Endothelial cell of umbilical vein (primary cell): ENCODE results near the gene DLX1. TPM values are rescaled to one million over a fixed set of nuclear protein-coding genes. Genes with fewer than 3 reads are reported as not detected.

ENCODE experiments used
- BruUV-seq: library from RNA; stranded (reverse); fragments of 400-500 nt; replicated peaks from 2 replicates; lab custom pipeline; 2021; lab: Mats Ljungman, UMichigan
- CTCF ChIA-PET: fragments of 300-600, 350-600 bp; sonication (Branson Sonifier 250); formaldehyde crosslinking; loops from one replicate; lab custom pipeline; 2021; ENCODE audit warnings: antibody characterized with exemption, inconsistent platforms; lab: Charles Lee
- POLR2A ChIA-PET: fragments of 300-600, 350-600 bp; sonication (Branson Sonifier 250); formaldehyde crosslinking; loops from one replicate; lab custom pipeline; 2021; ENCODE audit warnings: antibody characterized with exemption, inconsistent platforms; lab: Charles Lee
- DNase-seq: peaks from one replicate; pipeline ENCODE4 v3.0.0-alpha.2; 2011; ENCODE audit warnings: low read depth, low spot score
- FAIRE-seq: peaks from 2 replicates; lab custom pipeline; 2011; peaks lifted over from hg19 to GRCh38; lab: Jason Lieb, UNC
- H2AFZ ChIP-seq: 2 replicates; pipeline ENCODE4 v1.6.0; 2012; ENCODE audit warnings: low read depth, low read length, control low read depth, inconsistent platforms
- H3K27ac ChIP-seq: 2 replicates; pipeline ENCODE4 v1.5.1; 2011; ENCODE audit warnings: low read depth, mild to moderate bottlenecking, control low read depth, low read length, moderate library complexity; ENCODE audit not compliant: insufficient read depth
- H3K27me3 ChIP-seq, 2 experiments: 2 replicates each; pipeline versions ENCODE4 v1.6.0 to v1.6.1; 2011; ENCODE audit warnings: low read length in 2 of 2, mixed read lengths in 1 of 2; ENCODE audit not compliant: control insufficient read depth in 2 of 2, insufficient read depth in 2 of 2
- H3K36me3 ChIP-seq, 2 experiments: 2 replicates in 1 of 2; 3 replicates in 1 of 2; pipeline ENCODE4 v1.5.1; 2011; ENCODE audit warnings: low read length in 2 of 2, mild to moderate bottlenecking in 1 of 2, moderate library complexity in 1 of 2; ENCODE audit not compliant: control insufficient read depth in 2 of 2, insufficient read depth in 2 of 2; ENCODE audit errors: extremely low read depth in 1 of 2
- H3K4me1 ChIP-seq: 3 replicates; pipeline ENCODE4 v1.5.1; 2011; ENCODE audit warnings: mild to moderate bottlenecking, low read length; ENCODE audit not compliant: control insufficient read depth, insufficient read depth; ENCODE audit errors: extremely low read depth
- H3K4me2 ChIP-seq: 2 replicates; pipeline ENCODE4 v1.6.1; 2011; ENCODE audit warnings: low read length, control low read depth, mixed read lengths; ENCODE audit not compliant: insufficient read depth
- H3K4me3 ChIP-seq, 3 experiments: fragments of 200-600 bp in 1 of 3; sonication (generic), shearing (Covaris generic) in 1 of 3; replicated peaks in 1 of 3; 2 replicates each; pipeline ENCODE4 v1.5.1; 2011 to 2016; ENCODE audit warnings: control low read depth in 3 of 3, low read length in 3 of 3, mild to moderate bottlenecking in 2 of 3, inconsistent platforms in 1 of 3, low read depth in 1 of 3, moderate library complexity in 1 of 3; ENCODE audit not compliant: insufficient read depth in 1 of 3
- H3K79me2 ChIP-seq: 2 replicates; pipeline ENCODE4 v1.6.0; 2012; ENCODE audit warnings: low read length, inconsistent platforms; ENCODE audit not compliant: control insufficient read depth, insufficient read depth
- H3K9ac ChIP-seq: replicated peaks from 2 replicates; pipeline ENCODE3; 2011; ENCODE audit warnings: low read length, control low read depth; ENCODE audit not compliant: insufficient read depth; ENCODE audit errors: extremely low read depth
- H3K9me1 ChIP-seq: replicated peaks from 3 replicates; pipeline ENCODE4 v1.6.0; 2011; ENCODE audit warnings: mild to moderate bottlenecking, low read length; ENCODE audit not compliant: control insufficient read depth, insufficient read depth; ENCODE audit errors: extremely low read depth
- H3K9me3 ChIP-seq: replicated peaks from 2 replicates; pipeline ENCODE4 v1.5.1; 2012; ENCODE audit warnings: low read length, inconsistent platforms; ENCODE audit not compliant: control insufficient read depth, insufficient read depth
- H4K20me1 ChIP-seq: replicated peaks from 2 replicates; pipeline ENCODE3; 2011; ENCODE audit warnings: mild to moderate bottlenecking, low read length; ENCODE audit not compliant: control insufficient read depth, insufficient read depth; ENCODE audit errors: extremely low read depth
- EZH2 ChIP-seq: IDR thresholded peaks from 2 replicates; pipeline ENCODE4 v1.6.1; 2012; ENCODE audit warnings: borderline replicate concordance, low read depth, mild to moderate bottlenecking, moderate library complexity, low read length, inconsistent platforms; ENCODE audit not compliant: severe bottlenecking
- FOS ChIP-seq: IDR thresholded peaks from 2 replicates; pipeline ENCODE4 v1.6.1; 2011; ENCODE audit warnings: mild to moderate bottlenecking, low read length, moderate library complexity, borderline replicate concordance; ENCODE audit not compliant: insufficient read depth
- GATA2 ChIP-seq: IDR thresholded peaks from 2 replicates; pipeline ENCODE4 v1.7.0; 2011; ENCODE audit warnings: low read depth, mild to moderate bottlenecking, moderate library complexity, mixed read lengths, low read length; ENCODE audit not compliant: insufficient read length, insufficient read depth
- JUN ChIP-seq: IDR thresholded peaks from 2 replicates; pipeline ENCODE4 v1.6.1; 2011; ENCODE audit warnings: borderline replicate concordance, low read depth; ENCODE audit not compliant: insufficient read length, insufficient read depth
- MYC ChIP-seq: IDR thresholded peaks from one replicate; pipeline ENCODE4 v1.6.1; 2011; ENCODE audit warnings: mild to moderate bottlenecking, low read depth, low read length
- POLR2A ChIP-seq: IDR thresholded peaks from 2 replicates; pipeline ENCODE4 v1.6.1; 2012; ENCODE audit warnings: low read depth, mild to moderate bottlenecking, control low read depth, low read length
- POLR2AphosphoS5 ChIP-seq: IDR thresholded peaks from 2 replicates; pipeline ENCODE4 v1.6.1; 2012; ENCODE audit warnings: low read depth, mild to moderate bottlenecking, control low read depth, low read length, moderate library complexity; ENCODE audit not compliant: insufficient read depth
- dilution Hi-C: fragments of 300-500 bp; cut with MboI; formaldehyde crosslinking; loops from one replicate; pipeline ENCODE4 v1.15.0; 2019; ENCODE audit warnings: low sequenced_read_pairs; ENCODE audit not compliant: extremely low pct_ligation_motif_present
- intact Hi-C: fragments of 100-400 bp; cut with micrococcal nuclease; formaldehyde crosslinking; loops from one replicate; pipeline ENCODE4 v1.10.0; 2022
- polyA plus RNA-seq, 4 experiments: library from polyadenylated mRNA; depleted of rRNA in 3 of 4; stranded (reverse) in 3 of 4; unstranded in 1 of 4; fragments of >200 nt; gene quantifications; 2 replicates each; pipeline versions ENCODE4 v1.2.1 to v1.2.3, GENCODE V29; 2011 to 2012; ENCODE audit warnings: missing spikeins in 1 of 4
- total RNA-seq: library from RNA; stranded (reverse); gene quantifications from 2 replicates; pipeline ENCODE4 v1.2.3, GENCODE V29; 2021
- TF ChIP-seq, protein P1 (sequence below): IDR thresholded peaks from 2 replicates; pipeline ENCODE4 v1.6.1; 2011; ENCODE audit not compliant: insufficient read depth, insufficient read length
- TF ChIP-seq, protein P2 (sequence below), 2 donors: IDR thresholded peaks; 1 replicate in 1 of 2; 2 replicates in 1 of 2; pipeline ENCODE4 v1.5.1; 2011; ENCODE audit warnings: low read length in 2 of 2, mild to moderate bottlenecking in 2 of 2, moderate library complexity in 2 of 2, control low read depth in 1 of 2, inconsistent platforms in 1 of 2, low read depth in 1 of 2; ENCODE audit not compliant: insufficient read depth in 1 of 2; ENCODE audit errors: extremely low read depth in 1 of 2

Gene DLX1
- total and polyA plus RNA-seq, 2 donors (not counting 3 experiments of a cell fraction or from before 2014, with no cell fraction given): 0.12 TPM; not detected in 1

DNA sequence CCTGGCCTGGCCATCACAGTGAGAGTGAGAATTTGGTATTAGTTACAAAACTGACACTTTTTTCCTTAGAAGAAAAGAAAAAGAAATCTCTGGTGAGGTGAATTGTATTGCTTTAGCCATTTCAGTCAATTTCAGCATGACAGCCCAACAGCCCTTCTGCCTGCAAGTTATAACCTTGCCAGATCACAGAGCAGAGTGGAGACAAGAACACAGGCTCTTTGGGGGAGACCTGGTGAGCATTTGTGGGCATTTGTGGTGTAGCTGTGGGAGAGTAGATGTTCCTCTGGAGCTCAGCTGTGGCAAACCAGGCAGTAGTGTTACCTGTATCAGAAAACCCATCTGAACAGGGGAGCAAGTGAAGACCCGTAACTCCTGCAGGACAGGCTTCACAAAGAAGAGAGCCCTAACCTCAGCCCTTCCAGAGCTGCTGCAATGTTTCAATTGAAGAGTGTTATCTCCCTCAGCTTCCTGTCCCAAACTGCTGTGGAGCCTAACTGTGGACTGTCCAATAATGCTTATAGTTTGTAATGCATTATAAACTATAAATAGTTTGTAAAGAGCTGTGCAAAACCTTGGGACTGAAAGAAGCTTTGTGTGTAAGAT is 22.8 kb upstream of the DLX1 start:
- Histone ChIP-seq H2AFZ (no peak overlapping the region), H3K9ac (no peak overlapping the region), H3K4me1 (no peaks in the 10 kb centered on the region), H3K27ac (no peak overlapping the region), H3K4me2 (no peak overlapping the region), H3K9me1 (no peaks in the 10 kb centered on the region), H3K79me2 (no peaks in the 10 kb centered on the region), H4K20me1 (no peaks in the 10 kb centered on the region), H3K4me3 (no peak overlapping the region), H3K27me3 (no peaks in the 10 kb centered on the region), H3K36me3 (no peaks in the 10 kb centered on the region), H3K9me3 (no peaks in the 10 kb centered on the region)
- no TSS peak for BruUV-seq
- dilution Hi-C loops: no loop called here
- CTCF ChIA-PET: interaction anchor here (1.1 to 2.6 kb wide), 2 partner anchors 10 to 65 kb away, joined by 3 to 5 read pairs; no protein-coding TSS in a partner anchor
- no peak for TF ChIP-seq MYC
- TF ChIP-seq, protein P1, sequence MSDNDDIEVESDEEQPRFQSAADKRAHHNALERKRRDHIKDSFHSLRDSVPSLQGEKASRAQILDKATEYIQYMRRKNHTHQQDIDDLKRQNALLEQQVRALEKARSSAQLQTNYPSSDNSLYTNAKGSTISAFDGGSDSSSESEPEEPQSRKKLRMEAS: no peak
- no peak for FAIRE-seq
- no peak for DNase-seq
- intact Hi-C loops: no loop called here
- POLR2A ChIA-PET: no interaction called here

DNA sequence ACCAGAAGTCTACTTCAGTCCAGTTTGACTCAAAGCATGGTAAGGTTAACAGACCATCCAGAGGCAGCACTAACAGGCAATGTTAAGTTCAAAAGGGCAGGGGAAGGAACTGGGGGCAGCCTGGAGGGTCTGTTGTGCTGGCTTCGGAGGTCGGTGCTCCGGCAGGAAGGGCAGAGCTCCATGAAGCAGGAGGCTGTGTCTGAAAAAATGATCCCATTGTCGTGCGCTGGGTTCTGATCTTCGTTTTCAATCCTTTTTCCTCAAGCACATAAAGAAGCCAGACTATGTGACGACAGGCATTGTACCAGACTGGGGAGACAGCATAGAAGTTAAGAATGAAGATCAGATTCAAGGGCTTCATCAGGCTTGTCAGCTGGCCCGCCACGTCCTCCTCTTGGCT is 21.9 kb upstream of the DLX1 start:
- ChIA-PET POLR2A (no interaction called here), CTCF (interaction anchor here (0.6 to 2.6 kb wide), 2 partner anchors 9 to 18 kb away, joined by 3 to 5 read pairs; no protein-coding TSS in a partner anchor)
- intact Hi-C loops (no loop called here), dilution Hi-C loops (no loop called here)
- H2AFZ ChIP-seq: no peak overlapping the region
- H3K9ac ChIP-seq: no peak overlapping the region
- no peaks in the 10 kb centered on the region for H3K9me1 ChIP-seq
- BruUV-seq: no TSS peak
- H3K4me1 ChIP-seq: no peaks in the 10 kb centered on the region
- DNase-seq: no peak
- H3K27me3 ChIP-seq: no peaks in the 10 kb centered on the region
- H3K36me3 ChIP-seq: no peaks in the 10 kb centered on the region
- H3K27ac ChIP-seq: no peak overlapping the region
- H3K4me2 ChIP-seq: no peak overlapping the region
- no peaks in the 10 kb centered on the region for H3K79me2 ChIP-seq
- FAIRE-seq: no peak
- no peaks in the 10 kb centered on the region for H4K20me1 ChIP-seq
- TF ChIP-seq, protein P2, sequence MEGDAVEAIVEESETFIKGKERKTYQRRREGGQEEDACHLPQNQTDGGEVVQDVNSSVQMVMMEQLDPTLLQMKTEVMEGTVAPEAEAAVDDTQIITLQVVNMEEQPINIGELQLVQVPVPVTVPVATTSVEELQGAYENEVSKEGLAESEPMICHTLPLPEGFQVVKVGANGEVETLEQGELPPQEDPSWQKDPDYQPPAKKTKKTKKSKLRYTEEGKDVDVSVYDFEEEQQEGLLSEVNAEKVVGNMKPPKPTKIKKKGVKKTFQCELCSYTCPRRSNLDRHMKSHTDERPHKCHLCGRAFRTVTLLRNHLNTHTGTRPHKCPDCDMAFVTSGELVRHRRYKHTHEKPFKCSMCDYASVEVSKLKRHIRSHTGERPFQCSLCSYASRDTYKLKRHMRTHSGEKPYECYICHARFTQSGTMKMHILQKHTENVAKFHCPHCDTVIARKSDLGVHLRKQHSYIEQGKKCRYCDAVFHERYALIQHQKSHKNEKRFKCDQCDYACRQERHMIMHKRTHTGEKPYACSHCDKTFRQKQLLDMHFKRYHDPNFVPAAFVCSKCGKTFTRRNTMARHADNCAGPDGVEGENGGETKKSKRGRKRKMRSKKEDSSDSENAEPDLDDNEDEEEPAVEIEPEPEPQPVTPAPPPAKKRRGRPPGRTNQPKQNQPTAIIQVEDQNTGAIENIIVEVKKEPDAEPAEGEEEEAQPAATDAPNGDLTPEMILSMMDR (IDR thresholded peaks at IDR 0.05; ENCODE audit: extremely low read depth in 1 of 2, insufficient read depth in 1 of 2, low read depth in 1 of 2, low read length in 2 of 2): no peak
- TF ChIP-seq POLR2AphosphoS5 (no peak), EZH2 (no peak), JUN (no peak), MYC (no peak), POLR2A (no peak), GATA2 (no peak), FOS (no peak)
- TF ChIP-seq, protein P1: no peak
- no peaks in the 10 kb centered on the region for H3K9me3 ChIP-seq
- H3K4me3 ChIP-seq: no peak overlapping the region
